ENCODE measurements around the gene SAP30L. TPM values are rescaled to one million over a fixed set of nuclear protein-coding genes. Genes with fewer than 3 reads are reported as not detected.

Gene SAP30L
- total and polyA plus RNA-seq, 12 donors: 14.4 to 38.3 (median 33.8) TPM

DNA sequence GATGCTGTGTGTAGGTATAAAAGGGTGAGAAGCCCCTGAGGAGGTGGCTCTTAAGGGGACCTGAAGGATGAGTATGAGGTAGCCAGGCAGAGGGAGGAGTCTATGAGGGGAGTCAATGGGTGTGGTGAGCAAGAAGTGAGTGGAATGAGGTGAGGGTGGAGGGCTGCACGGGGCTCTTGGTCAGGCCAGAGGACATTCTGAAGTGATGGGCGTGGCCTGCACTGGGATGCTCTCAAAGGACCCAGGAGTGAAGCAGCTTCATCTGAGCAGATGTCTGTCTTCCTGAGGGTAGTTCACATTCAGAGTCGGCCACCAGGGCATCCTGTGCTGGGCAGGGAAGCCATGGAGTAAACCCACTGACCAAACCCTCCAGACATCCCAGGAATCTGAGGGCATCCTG, 45.1 kb upstream of the SAP30L start:
- Histone ChIP-seq H3K4me1 (peaks cover 0 to 19% (median 9%) of the 10 kb centered on the region in 9 donors), H3K4me3 (no peak overlapping the region), H3K27me3 (no peaks in the 10 kb centered on the region), H3K9me3 (no peaks in the 10 kb centered on the region), H3K27ac (no peak overlapping the region), H3K36me3 (peaks cover 0 to 18% (median 0%) of the 10 kb centered on the region in 9 donors)
- no peak for DNase-seq
- intact Hi-C loops (cut with DNase I): loop anchor here in 5 of 10 donors (5.0 to 10.0 kb wide), 7 partner anchors 203 to 428 kb away; partner anchors contain the start of gene GALNT10 (in 1 of the 5)
- ATAC-seq: no peak
- TF ChIP-seq, protein P1, sequence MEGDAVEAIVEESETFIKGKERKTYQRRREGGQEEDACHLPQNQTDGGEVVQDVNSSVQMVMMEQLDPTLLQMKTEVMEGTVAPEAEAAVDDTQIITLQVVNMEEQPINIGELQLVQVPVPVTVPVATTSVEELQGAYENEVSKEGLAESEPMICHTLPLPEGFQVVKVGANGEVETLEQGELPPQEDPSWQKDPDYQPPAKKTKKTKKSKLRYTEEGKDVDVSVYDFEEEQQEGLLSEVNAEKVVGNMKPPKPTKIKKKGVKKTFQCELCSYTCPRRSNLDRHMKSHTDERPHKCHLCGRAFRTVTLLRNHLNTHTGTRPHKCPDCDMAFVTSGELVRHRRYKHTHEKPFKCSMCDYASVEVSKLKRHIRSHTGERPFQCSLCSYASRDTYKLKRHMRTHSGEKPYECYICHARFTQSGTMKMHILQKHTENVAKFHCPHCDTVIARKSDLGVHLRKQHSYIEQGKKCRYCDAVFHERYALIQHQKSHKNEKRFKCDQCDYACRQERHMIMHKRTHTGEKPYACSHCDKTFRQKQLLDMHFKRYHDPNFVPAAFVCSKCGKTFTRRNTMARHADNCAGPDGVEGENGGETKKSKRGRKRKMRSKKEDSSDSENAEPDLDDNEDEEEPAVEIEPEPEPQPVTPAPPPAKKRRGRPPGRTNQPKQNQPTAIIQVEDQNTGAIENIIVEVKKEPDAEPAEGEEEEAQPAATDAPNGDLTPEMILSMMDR (IDR thresholded peaks at IDR 0.05): no peak
- 76 to 85% methylated on average over 3 of the region's 3 CpGs for WGBS, 2 donors

DNA sequence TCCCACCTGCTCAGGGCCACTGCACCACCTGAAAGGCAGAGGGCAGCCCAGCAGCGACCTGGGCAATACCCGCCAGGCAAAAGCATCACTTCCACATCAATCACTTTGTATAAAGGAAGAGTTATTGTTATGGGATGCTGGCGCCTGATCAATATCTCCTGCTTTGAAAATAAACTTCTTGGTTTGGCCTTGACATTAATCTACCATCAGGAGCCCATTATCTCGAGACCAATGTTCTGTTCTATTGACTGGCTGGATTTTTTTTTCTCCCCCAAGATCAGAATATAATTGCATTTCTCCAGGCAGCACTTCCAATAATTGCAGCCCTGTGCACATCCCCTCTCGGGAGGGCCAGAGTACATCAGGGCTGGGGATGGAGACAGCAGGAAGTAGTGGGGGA, 44.4 kb upstream of the SAP30L start:
- peaks cover 0 to 19% (median 9%) of the 10 kb centered on the region in 9 donors for H3K4me1 ChIP-seq
- no peaks in the 10 kb centered on the region for H3K27me3 ChIP-seq
- DNase-seq (no peak), ATAC-seq (no peak)
- peaks cover 0 to 16% (median 0%) of the 10 kb centered on the region in 9 donors for H3K36me3 ChIP-seq
- intact Hi-C loops (cut with DNase I): loop anchor here in 5 of 10 donors (5.0 to 10.0 kb wide), 7 partner anchors 204 to 429 kb away; partner anchors contain the start of gene GALNT10 (in 1 of the 5)
- TF ChIP-seq, protein P1 (IDR thresholded peaks at IDR 0.05): no peak
- H3K27ac ChIP-seq: no peak overlapping the region
- 88 to 90% methylated on average over 5 of the region's 5 CpGs for WGBS, 2 donors
- no peak overlapping the region for H3K4me3 ChIP-seq
- H3K9me3 ChIP-seq: no peaks in the 10 kb centered on the region

DNA sequence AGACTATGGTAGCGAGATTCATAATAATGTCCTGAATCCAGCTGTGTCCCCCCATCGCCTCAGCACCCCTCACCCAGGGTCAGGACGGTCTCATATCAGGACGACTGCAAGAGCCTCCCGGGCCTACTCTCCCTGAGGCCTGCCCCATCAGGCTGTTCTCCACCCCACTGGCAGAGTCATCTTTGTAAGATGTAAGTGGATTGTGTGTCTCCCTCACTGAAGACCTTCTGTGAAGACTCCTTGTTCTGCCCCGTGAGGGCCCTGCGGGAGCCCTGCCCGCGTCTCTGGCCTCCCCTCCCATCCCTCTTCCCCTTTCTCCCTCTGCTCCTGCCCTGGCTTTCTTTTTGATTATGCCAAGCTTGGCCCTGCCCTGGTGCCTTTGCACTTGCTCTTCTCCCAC, 43.9 kb upstream of the SAP30L start:
- no peak overlapping the region for H3K27ac ChIP-seq
- no peak overlapping the region for H3K4me3 ChIP-seq
- peaks cover 0 to 19% (median 9%) of the 10 kb centered on the region in 9 donors for H3K4me1 ChIP-seq
- H3K9me3 ChIP-seq: no peaks in the 10 kb centered on the region
- intact Hi-C loops (cut with DNase I): loop anchor here in 5 of 10 donors (5.0 to 10.0 kb wide), 7 partner anchors 205 to 430 kb away; partner anchors contain the start of gene GALNT10 (in 1 of the 5)
- no peak for DNase-seq
- H3K36me3 ChIP-seq: peaks cover 0 to 16% (median 0%) of the 10 kb centered on the region in 9 donors
- ATAC-seq: no peak
- WGBS, 2 donors: 96 to 98% methylated on average over 9 of the region's 9 CpGs
- no peaks in the 10 kb centered on the region for H3K27me3 ChIP-seq
- TF ChIP-seq, protein P1 (IDR thresholded peaks at IDR 0.05): no peak

DNA sequence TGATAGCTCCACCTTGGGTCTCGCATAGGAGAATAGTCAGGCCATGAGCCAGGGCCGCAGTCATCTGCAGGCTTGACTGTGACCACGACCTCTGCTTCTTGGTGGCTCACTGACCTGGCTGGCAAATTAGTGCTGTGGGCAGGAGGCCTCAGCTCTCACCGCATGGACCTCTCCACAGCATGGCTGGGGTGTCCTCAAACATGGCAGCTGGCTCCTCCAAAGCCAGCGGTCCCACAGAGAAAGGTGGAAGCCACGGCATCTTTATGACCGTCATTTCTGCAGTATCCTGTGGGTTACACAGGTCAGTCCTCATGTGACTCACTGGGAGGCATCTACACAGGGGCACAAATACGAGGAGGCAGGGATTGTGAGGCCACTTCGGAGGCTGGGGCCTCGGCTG, 43.2 kb upstream of the SAP30L start:
- Histone ChIP-seq H3K36me3 (peaks cover 0 to 16% (median 0%) of the 10 kb centered on the region in 9 donors), H3K4me1 (peaks cover 0 to 15% (median 9%) of the 10 kb centered on the region in 9 donors), H3K27ac (no peak overlapping the region), H3K4me3 (no peak overlapping the region), H3K27me3 (no peaks in the 10 kb centered on the region), H3K9me3 (no peaks in the 10 kb centered on the region)
- intact Hi-C loops (cut with DNase I): loop anchor here in 5 of 10 donors (5.0 to 10.0 kb wide), 7 partner anchors 205 to 430 kb away; partner anchors contain the start of gene GALNT10 (in 1 of the 5)
- WGBS, 2 donors: 95 to 96% methylated on average over 10 of the region's 10 CpGs
- TF ChIP-seq, protein P1 (IDR thresholded peaks at IDR 0.05): no peak
- DNase-seq: no peak
- ATAC-seq: no peak
